GM18526 (cell line): ENCODE data around the gene GREB1L.

Experiments used
- POLR2A ChIP-seq: IDR thresholded peaks from 3 replicates; pipeline ENCODE4 v1.6.1; 2011; ENCODE audit not compliant: insufficient read length; ENCODE audit errors: extremely low read depth

Gene GREB1L

DNA sequence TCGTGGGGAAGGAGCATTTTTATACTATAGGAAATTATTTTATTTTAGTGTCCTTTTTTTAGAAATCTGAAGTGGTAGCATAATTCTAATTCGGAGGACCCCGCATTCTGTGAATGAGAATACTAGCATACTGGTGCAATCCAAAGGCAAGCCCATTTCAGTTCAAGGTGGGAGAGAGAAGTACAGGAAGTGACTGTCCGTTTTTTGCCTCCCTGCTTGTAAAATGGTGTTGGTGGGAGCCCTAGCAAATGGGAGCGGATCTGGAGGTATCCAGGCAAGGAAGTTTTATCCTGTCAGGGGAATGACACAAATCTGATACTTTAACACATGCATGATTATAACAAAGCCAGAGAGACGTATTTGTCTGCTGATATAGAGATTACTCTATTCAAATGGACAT lies 216.8 kb downstream of the GREB1L start:
- TF ChIP-seq POLR2A, result no peak

DNA sequence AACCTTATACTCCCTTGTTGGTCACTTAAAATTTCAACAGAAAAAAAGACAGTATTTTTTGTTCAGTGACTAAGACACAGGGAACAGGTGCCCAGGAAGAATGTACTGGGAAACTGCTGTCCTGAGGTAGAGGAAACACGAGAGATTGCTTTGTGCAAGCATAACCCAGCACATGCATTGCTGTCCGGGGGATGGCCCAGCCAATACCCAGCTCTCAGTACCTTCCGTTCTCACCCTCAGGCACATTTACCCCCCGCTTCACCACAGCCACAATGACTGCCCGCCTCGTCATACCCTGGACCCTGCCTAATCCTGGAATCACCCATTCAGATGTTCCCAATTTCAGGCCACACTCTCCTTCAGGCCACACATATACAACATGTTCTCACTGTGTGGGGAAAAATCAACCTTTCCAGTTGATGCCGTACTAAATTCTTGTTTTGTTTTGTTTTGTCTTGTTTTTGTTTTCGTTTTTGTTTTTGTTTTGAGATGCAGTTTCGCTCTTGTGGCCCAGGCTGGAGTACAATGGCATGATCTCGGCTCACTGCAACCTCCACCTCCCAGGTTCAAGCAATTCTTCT lies 217.8 kb downstream of the GREB1L start:
- no peak for TF ChIP-seq POLR2A

DNA sequence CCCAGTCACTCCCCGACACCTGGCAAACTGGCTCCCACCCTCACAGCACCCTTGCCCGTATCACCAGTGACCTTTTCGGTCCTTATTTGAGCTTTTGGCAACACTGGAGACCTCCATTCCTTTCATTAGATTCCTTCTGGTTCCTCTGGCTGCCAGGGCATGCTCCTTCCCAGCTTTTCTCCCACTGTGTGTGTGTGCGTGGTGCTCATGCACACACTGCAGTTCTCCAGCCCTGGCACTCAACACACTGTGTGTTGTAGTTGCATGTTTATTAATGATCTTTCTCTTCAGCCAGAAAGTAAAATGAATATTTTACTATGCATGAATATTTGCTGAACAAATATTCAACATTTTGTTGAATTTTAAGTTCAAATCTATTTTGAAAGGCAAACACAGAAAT lies 219.4 kb downstream of the GREB1L start:
- no peak for TF ChIP-seq POLR2A

DNA sequence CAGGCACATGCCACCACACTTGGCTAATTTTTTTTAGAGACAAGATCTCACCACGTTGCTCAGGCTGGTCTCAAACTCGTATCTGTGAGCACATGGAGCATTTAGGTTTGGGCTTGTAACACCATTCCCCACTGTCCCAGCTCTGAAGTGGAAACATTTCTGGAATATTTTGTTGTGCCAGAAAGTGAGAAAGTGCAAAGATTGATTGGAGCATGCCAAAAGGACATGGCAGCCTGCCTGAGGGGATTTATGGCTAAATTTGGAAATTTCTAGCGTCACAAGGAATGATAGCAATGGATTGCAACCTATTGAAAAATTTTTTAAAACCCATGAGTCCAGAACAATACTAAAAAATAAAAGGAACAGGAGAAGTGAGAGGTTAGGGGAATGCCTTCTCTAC lies 221.7 kb downstream of the GREB1L start:
- no peak for TF ChIP-seq POLR2A

DNA sequence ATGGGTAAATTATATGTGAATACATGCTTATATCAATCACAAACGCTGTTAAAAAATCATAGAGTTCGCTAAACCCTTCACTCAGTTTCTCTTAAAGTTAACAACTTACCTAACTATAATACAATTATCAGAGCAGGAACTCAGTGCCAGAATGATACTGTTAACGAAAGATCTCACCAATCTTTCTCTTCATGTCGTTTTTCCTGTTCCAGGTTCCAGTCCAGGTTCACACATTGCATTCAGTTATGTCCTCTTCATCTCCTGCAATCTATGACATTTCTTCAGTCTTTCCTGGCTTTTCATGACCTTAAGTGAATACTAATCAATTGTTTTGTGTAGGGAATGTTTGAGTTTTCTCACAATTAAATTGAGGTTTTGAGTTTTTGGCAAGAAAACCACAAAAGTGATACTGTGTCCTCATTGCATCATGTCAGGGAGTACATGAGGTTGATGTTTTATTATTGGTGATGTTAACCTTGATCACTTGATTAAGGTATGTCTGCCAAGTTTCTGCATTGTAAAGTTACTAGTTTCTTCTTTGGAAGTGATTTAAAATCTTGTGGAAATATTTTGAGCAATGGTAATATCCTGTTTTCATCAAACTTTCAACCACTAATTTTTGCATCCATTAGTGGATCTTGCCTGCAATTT lies 226.6 kb downstream of the GREB1L start:
- TF ChIP-seq POLR2A, result no peak

DNA sequence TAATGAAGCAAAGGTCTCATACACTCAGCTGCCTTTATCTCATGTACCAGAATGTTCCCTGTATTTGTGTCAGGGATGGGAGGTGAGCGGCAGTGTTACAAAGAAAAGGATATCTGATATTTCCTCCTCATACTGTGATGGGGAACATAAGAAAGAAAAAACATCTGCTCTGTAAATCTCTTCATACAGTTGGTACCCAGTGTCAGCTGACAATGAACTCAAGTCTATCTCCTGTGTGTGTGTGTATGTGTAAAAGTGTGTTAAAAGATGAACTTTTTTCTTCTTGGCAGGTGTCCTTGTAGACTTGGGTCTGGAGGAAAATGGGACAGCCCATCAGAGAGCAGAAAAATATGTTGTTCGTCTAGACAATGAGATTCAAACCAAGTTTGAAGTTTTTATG lies 230.7 kb downstream of the GREB1L start:
- TF ChIP-seq POLR2A, result no peak

DNA sequence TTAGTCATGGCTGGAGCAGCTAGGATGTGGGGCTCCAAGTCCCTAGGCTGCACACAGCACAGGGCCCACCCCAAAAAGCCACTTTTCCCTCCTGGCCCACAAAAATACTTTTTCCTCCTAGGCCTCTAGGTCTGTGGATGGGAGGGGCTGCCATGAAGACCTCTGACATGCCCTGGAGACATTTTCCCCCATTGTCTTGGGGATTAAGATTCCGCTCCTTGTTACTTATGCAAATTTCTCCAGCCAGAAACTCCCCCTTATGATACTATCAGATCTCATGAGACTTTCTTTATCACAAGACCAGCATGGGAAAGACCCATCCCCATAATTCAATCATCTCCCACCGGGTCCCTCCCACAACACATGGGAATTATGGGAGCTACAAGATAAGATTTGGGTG lies 232.6 kb downstream of the GREB1L start:
- no peak for TF ChIP-seq POLR2A

DNA sequence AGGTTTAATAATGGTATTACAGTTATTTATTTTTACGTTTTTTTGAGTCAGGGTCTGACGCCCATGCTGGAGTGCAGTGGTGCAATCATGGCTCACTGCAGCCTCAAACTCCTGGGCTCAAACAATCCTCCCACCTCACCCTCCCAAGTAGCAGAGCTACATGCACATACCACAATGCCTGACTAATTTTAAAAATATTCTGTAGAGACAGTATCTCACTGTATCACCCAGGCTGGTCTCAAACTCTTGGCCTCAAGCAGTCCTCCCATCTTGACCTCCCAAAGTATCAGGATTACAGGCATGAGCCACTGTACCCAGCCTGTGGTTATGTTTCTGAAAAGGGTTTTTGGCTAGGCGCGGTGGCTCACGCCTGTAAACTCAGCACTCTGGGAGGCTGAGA lies 237.7 kb downstream of the GREB1L start:
- TF ChIP-seq POLR2A, result no peak

DNA sequence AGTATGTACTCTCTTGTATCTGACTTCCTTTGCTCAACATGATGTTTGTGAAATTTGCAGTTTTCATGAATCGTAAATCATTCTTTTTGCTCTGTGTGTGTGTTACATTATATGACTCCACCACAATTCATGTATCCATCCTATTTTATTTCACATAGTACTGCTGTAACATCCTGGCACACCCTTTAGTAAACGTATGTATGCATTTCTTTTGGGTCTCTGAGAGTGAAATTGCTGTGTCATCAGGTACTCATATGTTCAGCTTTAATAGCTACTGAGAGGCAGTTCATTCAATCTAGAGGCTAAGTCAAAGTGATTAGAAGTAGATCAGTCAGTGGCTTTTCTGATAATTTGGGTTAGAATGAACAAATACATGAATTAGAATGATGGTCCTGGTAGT lies 239.7 kb downstream of the GREB1L start:
- TF ChIP-seq POLR2A, result no peak

DNA sequence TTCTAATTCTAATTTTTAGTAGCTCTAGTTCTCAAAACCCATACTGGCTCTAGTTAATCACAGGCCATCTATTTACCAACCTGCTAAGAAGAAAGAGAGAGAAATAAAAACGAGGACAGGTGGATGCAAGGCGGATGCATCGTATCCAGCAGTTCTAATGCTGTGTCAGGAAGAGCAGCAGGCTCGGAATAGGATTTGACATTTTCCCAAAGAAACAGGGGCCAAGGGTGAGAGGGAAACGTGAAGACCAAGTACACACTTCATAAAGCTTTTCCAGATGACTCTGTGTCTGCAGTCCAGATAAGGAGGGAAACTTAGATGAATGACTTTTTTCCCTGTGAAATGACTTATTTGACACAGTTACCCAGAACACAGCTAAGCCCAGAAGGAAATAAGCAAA lies 241.0 kb downstream of the GREB1L start:
- TF ChIP-seq POLR2A, result no peak

DNA sequence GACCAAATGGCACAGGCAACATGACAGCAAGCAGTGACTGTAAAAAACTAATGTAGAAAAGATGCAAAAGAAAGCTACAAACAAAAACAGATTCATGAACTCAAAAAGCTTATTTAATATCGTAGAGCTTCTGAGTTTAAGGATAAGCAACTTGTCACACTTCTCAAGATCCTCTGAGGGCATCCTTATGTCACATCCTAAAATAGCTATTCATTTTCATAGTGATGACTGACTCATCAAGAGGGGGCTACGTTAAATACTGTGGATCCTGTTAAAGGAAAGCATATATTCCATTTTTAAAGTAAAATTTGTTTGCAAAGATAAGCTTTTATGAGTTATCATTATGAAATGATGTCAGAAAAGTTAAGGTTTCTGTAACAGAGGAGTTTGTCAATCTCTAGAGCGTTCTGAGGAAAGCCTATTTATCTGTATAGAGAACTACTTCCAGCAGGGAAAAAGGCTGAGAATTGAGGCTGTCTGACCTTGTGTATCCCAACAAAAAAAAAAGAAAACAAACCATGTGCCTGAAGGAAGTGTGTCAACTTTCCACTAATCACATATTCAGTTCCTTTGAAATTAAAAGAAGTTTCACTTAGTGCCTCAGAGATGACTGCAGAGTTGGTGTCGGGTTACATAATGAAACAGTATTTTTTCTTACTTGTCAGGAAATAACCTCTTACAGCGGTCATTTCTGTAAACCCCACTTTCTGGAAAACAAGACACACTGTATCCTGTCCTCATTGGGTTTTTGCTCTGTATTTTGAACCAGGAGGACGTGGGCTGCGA lies 243.0 kb downstream of the GREB1L start:
- TF ChIP-seq POLR2A, result no peak

DNA sequence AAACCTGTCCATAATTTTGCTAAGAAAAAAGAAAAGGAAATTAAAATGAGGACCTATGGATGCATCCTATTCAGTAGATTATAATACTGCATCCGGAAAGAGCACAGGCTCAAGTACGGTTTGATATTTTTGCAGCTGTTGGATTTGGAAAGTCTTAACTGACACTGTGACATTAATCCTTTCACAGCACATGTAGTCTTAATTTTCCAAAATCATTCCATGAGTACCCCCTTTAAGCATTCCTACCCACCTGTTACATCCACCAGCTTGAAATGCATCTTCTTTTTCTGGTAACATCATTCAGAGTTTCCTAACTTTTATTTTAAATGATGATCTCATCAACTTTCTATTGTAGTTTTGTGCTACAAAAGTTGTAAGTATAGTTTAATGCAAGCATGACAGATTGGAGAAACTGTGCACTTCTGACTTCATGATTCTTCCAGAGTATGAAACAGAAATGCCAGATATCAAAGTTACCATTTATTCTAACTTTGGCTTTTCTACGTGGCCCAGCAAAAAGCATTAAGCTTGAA lies 244.9 kb downstream of the GREB1L start:
- no peak for TF ChIP-seq POLR2A

DNA sequence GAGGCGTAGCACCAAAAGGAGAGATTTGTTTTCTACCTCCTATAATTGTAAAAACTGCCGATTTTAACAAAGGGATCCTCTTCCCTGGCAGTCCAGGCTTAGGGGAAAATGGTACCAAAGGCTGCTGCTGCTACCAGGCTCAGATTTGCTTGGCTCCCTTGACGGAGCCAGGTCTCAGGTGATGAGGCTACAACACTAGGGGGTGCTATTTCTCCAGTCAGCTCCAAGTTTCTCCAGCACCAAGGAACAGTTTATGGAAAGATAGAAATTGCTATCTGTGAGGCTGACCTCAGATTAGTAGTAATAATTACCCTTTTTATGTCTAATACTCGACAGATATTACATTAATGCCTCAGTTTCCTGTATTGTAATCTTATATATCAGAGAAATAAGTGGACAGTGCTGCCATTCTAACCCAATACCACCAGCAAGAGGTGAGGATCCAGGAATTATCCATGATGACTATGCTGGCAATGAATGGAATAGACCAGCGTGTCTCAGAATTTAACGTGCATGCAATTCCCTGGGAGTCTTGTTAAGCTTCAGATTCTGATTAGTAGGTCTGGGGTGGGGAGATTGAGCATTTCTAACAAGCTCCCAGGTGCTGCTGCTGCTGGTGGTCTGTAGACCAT lies 247.2 kb downstream of the GREB1L start:
- TF ChIP-seq POLR2A, result no peak

DNA sequence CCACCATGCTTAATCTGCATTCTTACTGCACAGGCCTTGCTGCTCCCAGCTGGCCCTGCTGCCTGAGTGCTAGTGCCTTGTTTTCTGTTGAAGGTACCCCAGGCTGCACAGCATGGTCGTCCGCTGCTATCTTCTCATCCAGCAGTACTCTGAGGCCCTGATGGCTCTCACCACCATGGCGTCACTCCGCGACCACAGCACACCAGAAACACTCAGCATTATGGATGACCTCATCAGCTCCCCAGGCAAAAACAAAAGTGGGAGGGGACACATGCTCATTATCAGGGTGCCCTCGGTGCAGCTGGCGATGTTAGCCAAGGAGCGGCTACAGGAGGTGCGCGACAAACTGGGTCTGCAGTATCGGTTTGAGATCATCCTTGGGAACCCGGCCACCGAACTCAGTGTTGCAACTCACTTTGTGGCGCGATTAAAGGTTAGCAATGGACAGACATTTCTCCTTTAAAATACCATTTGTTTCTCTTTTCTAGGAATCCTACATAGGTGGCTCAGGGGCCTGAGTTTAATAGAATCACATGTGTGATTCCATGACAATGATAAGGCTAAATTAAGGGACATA lies 248.0 kb downstream of the GREB1L start:
- no peak for TF ChIP-seq POLR2A

DNA sequence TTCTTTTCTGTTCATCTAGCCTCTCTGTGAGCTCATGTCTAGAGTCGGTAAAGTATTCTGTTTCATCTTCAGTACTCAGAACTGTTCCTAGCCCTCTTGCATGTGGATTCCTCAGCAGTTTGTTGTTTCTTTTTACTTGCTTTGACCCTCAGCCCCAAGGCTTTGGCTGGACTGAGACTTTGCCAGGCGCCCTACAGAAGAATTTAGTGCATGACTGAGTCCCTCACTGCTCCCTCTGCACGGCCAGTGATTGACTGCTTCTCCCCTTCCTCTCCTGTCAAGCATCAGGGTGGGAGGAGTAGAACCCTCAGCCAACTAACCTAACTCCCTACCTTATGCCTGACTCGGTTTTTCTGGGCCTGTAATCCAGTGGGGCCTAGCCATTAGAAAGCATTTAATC lies 248.7 kb downstream of the GREB1L start:
- no peak for TF ChIP-seq POLR2A
